Measurements from ENCODE around the gene HAUS8. TPM values are rescaled to one million over a fixed set of nuclear protein-coding genes. Genes with fewer than 3 reads are reported as not detected.

The HAUS8 gene
- total and polyA plus RNA-seq, 10 donors: 7.7 to 24.5 (median 14.6) TPM

- 92 to 100% (median 96%) methylated on average over 8 of the region's 8 CpGs for WGBS, 5 donors
- intact Hi-C loops (cut with DNase I; ENCODE audit: low total_unique reads): no loop called here
- no peak for DNase-seq
- peaks cover 0 to 20% (median 17%) of the 10 kb centered on the region in 8 donors for H3K9me3 ChIP-seq
- no peak overlapping the region for H3K4me3 ChIP-seq
- TF ChIP-seq POLR2AphosphoS5 (IDR thresholded peaks at IDR 0.05): no peak
- no peak for TF ChIP-seq POLR2A (IDR thresholded peaks at IDR 0.05)
- TF ChIP-seq CTCF (IDR thresholded peaks at IDR 0.05 in 8 of 11, conservative IDR thresholded peaks at IDR 0.05 in 3 of 11): no peak
- no peaks in the 10 kb centered on the region for H3K4me1 ChIP-seq
- H3K27ac ChIP-seq: no peak overlapping the region
- H3K36me3 ChIP-seq: peaks cover 12 to 100% (median 54%) of the 10 kb centered on the region in 6 donors
- H3K27me3 ChIP-seq (replicated peaks in 1 of 7): no peaks in the 10 kb centered on the region
Observed at GRCh38 chr19:17058236-17058635, 17.0 kb downstream of the HAUS8 start.

GRCh38 chr19:17055636-17056035 is 19.6 kb downstream of the HAUS8 start:
- Histone ChIP-seq H3K36me3 (peaks cover 12 to 100% (median 72%) of the 10 kb centered on the region in 6 donors), H3K9me3 (peaks cover 0 to 20% (median 17%) of the 10 kb centered on the region in 8 donors), H3K4me1 (no peaks in the 10 kb centered on the region), H3K4me3 (no peak overlapping the region), H3K27ac (no peak overlapping the region), H3K27me3 (replicated peaks in 1 of 7) (no peaks in the 10 kb centered on the region)
- intact Hi-C loops (cut with DNase I; ENCODE audit: low total_unique reads): no loop called here
- WGBS, 5 donors: 87 to 94% (median 91%) methylated on average over 9 to 15 of the region's 15 CpGs
- no peak for TF ChIP-seq CTCF (IDR thresholded peaks at IDR 0.05 in 8 of 11, conservative IDR thresholded peaks at IDR 0.05 in 3 of 11)
- TF ChIP-seq POLR2AphosphoS5 (IDR thresholded peaks at IDR 0.05): peak in 1 of 3 donors; percentile 7
- no peak for DNase-seq

GRCh38 chr19:17054746-17055145 is 20.5 kb downstream of the HAUS8 start:
- Histone ChIP-seq H3K4me1 (no peaks in the 10 kb centered on the region), H3K27me3 (replicated peaks in 1 of 7) (no peaks in the 10 kb centered on the region), H3K27ac (no peak overlapping the region), H3K9me3 (peaks cover 0 to 20% (median 17%) of the 10 kb centered on the region in 8 donors), H3K4me3 (no peak overlapping the region), H3K36me3 (peaks cover 12 to 100% (median 79%) of the 10 kb centered on the region in 6 donors)
- WGBS, 5 donors: 92 to 99% (median 95%) methylated on average over 5 of the region's 5 CpGs
- intact Hi-C loops (cut with DNase I; ENCODE audit: low total_unique reads): loop anchor here (5.0 kb wide), 1 partner anchor 282 kb away; no protein-coding TSS in a partner anchor
- TF ChIP-seq POLR2A (IDR thresholded peaks at IDR 0.05) (no peak), POLR2AphosphoS5 (IDR thresholded peaks at IDR 0.05) (no peak), CTCF (IDR thresholded peaks at IDR 0.05 in 8 of 11, conservative IDR thresholded peaks at IDR 0.05 in 3 of 11) (no peak)
- no peak for DNase-seq

- no peak for DNase-seq
- WGBS, 5 donors: 66 to 76% (median 74%) methylated on average over 8 of the region's 8 CpGs
- peaks cover 0 to 100% (median 68%) of the 10 kb centered on the region in 6 donors for H3K36me3 ChIP-seq
- intact Hi-C loops (cut with DNase I; ENCODE audit: low total_unique reads): loop anchor here (5.0 kb wide), 1 partner anchor 280 kb away; no protein-coding TSS in a partner anchor
- TF ChIP-seq POLR2AphosphoS5 (IDR thresholded peaks at IDR 0.05) (no peak), POLR2A (IDR thresholded peaks at IDR 0.05) (no peak), CTCF (IDR thresholded peaks at IDR 0.05 in 8 of 11, conservative IDR thresholded peaks at IDR 0.05 in 3 of 11) (peak; percentile 21 to 72 (median 53))
- H3K4me1 ChIP-seq: no peaks in the 10 kb centered on the region
- H3K4me3 ChIP-seq: no peak overlapping the region
- no peak overlapping the region for H3K27ac ChIP-seq
- peaks cover 0 to under 1% (median 0%) of the 10 kb centered on the region in 8 donors for H3K9me3 ChIP-seq
- no peaks in the 10 kb centered on the region for H3K27me3 ChIP-seq (replicated peaks in 1 of 7)
Observed at GRCh38 chr19:17052439-17052838, 22.8 kb downstream of the HAUS8 start.
